Measurements from ENCODE around the gene HDAC8. TPM values are rescaled to one million over a fixed set of nuclear protein-coding genes. Genes with fewer than 3 reads are reported as not detected.

The HDAC8 gene
- total RNA-seq, 2 experiments from 2014 or later = 5.8 to 6.8 TPM

DNA sequence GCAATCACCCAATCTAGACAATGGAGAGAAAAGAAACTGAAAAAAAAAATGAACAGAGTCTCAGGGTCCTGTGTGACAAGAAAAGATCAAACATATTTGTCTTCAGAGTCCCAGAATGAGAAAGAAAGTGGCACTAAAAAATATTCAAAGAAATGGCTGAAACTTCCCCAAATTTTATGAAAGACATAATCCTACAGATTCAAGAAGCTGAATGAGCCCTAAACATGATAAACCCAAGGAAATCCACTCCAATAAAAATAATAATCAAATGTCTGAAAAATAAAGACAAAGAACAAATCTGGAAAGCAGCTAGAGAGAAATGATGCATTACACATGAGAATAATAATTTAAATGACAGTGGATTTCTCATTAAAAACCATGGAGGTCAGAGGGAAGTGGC lies 136.6 kb downstream of the HDAC8 start:
- no peak overlapping the region for H3K27ac Mint-ChIP-seq
- peaks cover 0 to 12% of the 10 kb centered on the region in 2 experiments for H3K9me3 ChIP-seq (ENCODE audit: control insufficient read depth in 1 of 2, insufficient read depth in 1 of 2, low read length in 2 of 2)
- ChIA-PET POLR2A (no interaction called here), CTCF (no interaction called here)
- H3K4me3 Mint-ChIP-seq = no peak overlapping the region
- no peak overlapping the region for H3K4me3 ChIP-seq (ENCODE audit: low read length)
- H3K9me3 Mint-ChIP-seq = peaks cover 3% of the 10 kb centered on the region
- TF ChIP-seq, protein P1, sequence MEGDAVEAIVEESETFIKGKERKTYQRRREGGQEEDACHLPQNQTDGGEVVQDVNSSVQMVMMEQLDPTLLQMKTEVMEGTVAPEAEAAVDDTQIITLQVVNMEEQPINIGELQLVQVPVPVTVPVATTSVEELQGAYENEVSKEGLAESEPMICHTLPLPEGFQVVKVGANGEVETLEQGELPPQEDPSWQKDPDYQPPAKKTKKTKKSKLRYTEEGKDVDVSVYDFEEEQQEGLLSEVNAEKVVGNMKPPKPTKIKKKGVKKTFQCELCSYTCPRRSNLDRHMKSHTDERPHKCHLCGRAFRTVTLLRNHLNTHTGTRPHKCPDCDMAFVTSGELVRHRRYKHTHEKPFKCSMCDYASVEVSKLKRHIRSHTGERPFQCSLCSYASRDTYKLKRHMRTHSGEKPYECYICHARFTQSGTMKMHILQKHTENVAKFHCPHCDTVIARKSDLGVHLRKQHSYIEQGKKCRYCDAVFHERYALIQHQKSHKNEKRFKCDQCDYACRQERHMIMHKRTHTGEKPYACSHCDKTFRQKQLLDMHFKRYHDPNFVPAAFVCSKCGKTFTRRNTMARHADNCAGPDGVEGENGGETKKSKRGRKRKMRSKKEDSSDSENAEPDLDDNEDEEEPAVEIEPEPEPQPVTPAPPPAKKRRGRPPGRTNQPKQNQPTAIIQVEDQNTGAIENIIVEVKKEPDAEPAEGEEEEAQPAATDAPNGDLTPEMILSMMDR (IDR thresholded peaks at IDR 0.05) = no peak
- no peak for ATAC-seq (ENCODE audit: poor library complexity)
- H3K27me3 ChIP-seq (ENCODE audit: control insufficient read depth in 1 of 2, insufficient read depth in 2 of 2, low read length in 2 of 2) = no peaks in the 10 kb centered on the region
- H3K36me3 ChIP-seq (ENCODE audit: insufficient read depth, low read length) = peaks cover 2% of the 10 kb centered on the region
- peaks cover 81% of the 10 kb centered on the region for H3K36me3 Mint-ChIP-seq (ENCODE audit: low read depth)
- no peak overlapping the region for H3K27ac ChIP-seq (ENCODE audit: low read depth in 1 of 2, low read length in 2 of 2)
- H3K4me1 ChIP-seq (ENCODE audit: insufficient read depth, low read length) = no peaks in the 10 kb centered on the region
- H3K27me3 Mint-ChIP-seq = no peaks in the 10 kb centered on the region
- DNase-seq = no peak
- intact Hi-C loops (cut with DNase I, micrococcal nuclease) = no loop called here
- no peaks in the 10 kb centered on the region for H3K4me1 Mint-ChIP-seq (ENCODE audit: low read depth)

- no peak for ATAC-seq (ENCODE audit: poor library complexity)
- intact Hi-C loops (cut with DNase I, micrococcal nuclease) = loop anchor here in 1 of 2 experiments (2.0 kb wide), 1 partner anchor 166 kb away; no protein-coding TSS in a partner anchor
Measured at GRCh38 chrX:72430405-72430968, 142.2 kb downstream of the HDAC8 start.

DNA sequence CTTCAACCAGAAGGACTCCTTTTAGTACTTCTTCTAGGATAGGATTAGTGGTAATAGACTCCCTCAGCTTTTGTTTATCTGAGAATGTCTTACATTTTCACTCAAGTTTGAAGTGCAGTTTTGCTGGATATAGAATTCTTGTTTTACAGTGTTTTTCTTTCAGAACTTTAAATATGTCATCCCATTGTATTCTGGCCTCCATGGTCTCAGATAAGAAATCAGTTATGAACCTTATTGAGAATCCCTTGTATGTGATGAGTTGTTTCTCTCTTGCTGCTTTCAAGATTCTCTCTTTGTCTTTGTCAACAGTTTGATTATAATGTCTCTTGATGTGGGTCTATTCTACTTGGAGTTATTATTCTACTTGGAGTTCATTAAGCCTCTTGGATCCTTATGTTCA lies 150.8 kb downstream of the HDAC8 start:
- POLR2A ChIA-PET = no interaction called here
- Histone ChIP-seq H3K27me3 (ENCODE audit: control insufficient read depth in 1 of 2, insufficient read depth in 2 of 2, low read length in 2 of 2) (no peaks in the 10 kb centered on the region), H3K4me1 (ENCODE audit: insufficient read depth, low read length) (no peaks in the 10 kb centered on the region), H3K9me3 (ENCODE audit: control insufficient read depth in 1 of 2, insufficient read depth in 1 of 2, low read length in 2 of 2) (peaks cover 0 to 17% of the 10 kb centered on the region in 2 experiments), H3K27ac (ENCODE audit: low read depth in 1 of 2, low read length in 2 of 2) (no peak overlapping the region), H3K4me3 (ENCODE audit: low read length) (no peak overlapping the region), H3K36me3 (ENCODE audit: insufficient read depth, low read length) (peaks cover under 1% of the 10 kb centered on the region)
- Mint-ChIP-seq H3K4me1 (ENCODE audit: low read depth) (no peaks in the 10 kb centered on the region), H3K27me3 (no peaks in the 10 kb centered on the region), H3K36me3 (ENCODE audit: low read depth) (peaks cover 50% of the 10 kb centered on the region), H3K4me3 (no peak overlapping the region), H3K9me3 (no peaks in the 10 kb centered on the region), H3K27ac (no peak overlapping the region)
- DNase-seq (no peak), ATAC-seq (ENCODE audit: poor library complexity) (no peak)
- CTCF ChIA-PET = no interaction called here
- intact Hi-C loops (cut with DNase I, micrococcal nuclease) = no loop called here
- TF ChIP-seq, protein P1 (IDR thresholded peaks at IDR 0.05) = no peak

More at GRCh38 chrX:72430405-72430968, 142.2 kb downstream of the HDAC8 start:
- ChIA-PET POLR2A (no interaction called here), CTCF (no interaction called here)
- Mint-ChIP-seq H3K27me3 (no peaks in the 10 kb centered on the region), H3K36me3 (ENCODE audit: low read depth) (peaks cover 88% of the 10 kb centered on the region), H3K27ac (no peak overlapping the region), H3K4me1 (ENCODE audit: low read depth) (no peaks in the 10 kb centered on the region), H3K4me3 (no peak overlapping the region), H3K9me3 (no peaks in the 10 kb centered on the region)
- TF ChIP-seq, protein P1 (IDR thresholded peaks at IDR 0.05) = no peak
- Histone ChIP-seq H3K27me3 (ENCODE audit: control insufficient read depth in 1 of 2, insufficient read depth in 2 of 2, low read length in 2 of 2) (no peaks in the 10 kb centered on the region), H3K4me3 (ENCODE audit: low read length) (no peak overlapping the region), H3K36me3 (ENCODE audit: insufficient read depth, low read length) (peaks cover 3% of the 10 kb centered on the region), H3K27ac (ENCODE audit: low read depth in 1 of 2, low read length in 2 of 2) (no peak overlapping the region), H3K4me1 (ENCODE audit: insufficient read depth, low read length) (no peaks in the 10 kb centered on the region), H3K9me3 (ENCODE audit: control insufficient read depth in 1 of 2, insufficient read depth in 1 of 2, low read length in 2 of 2) (no peaks in the 10 kb centered on the region)
- no peak for DNase-seq

All from CD4-positive, alpha-beta T cell (primary cell).